Left renal cortex interstitium (tissue), 4 donors: ENCODE data around the gene EXOC3L2. TPM values are rescaled to one million over a fixed set of nuclear protein-coding genes. Genes with fewer than 3 reads are reported as not detected.

Experiments used
- DNase-seq, 4 donors: peaks; one replicate each; pipeline ENCODE4 v3.0.0-alpha.2; 2013; ENCODE audit warnings: low read depth in 4 of 4, low spot score in 2 of 4, missing footprints in 1 of 4
- polyA plus RNA-seq, 4 donors: library from polyadenylated mRNA; unstranded; fragments of 120-200 nt; gene quantifications; one replicate each; pipeline ENCODE4 v1.2.1, GENCODE V29; 2013; ENCODE audit not compliant: insufficient read length in 4 of 4

Gene EXOC3L2
- polyA plus RNA-seq, 4 donors, result 7.8 to 15.3 (median 10.6) TPM

DNA sequence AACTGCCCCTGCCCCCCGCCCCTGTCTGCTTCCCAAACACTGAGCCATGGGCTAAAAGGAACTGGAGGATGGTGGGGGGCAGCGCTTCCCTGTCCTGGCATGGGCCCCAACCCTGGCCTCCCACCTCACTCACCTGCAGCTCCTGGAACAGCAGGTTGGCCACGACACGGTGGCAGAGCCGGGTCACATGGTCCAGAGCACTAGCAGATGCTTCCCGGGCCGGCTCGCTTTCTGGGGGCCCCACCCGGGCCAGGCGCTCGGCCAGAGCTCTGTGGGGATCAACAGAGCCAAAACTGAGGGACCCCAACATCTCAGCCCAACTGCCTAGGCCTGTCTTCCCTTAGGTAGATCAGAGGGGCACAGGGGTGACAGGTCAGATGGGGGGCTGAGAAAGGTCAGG lies 20.6 kb downstream of the EXOC3L2 start:
- DNase-seq, result no peak

DNA sequence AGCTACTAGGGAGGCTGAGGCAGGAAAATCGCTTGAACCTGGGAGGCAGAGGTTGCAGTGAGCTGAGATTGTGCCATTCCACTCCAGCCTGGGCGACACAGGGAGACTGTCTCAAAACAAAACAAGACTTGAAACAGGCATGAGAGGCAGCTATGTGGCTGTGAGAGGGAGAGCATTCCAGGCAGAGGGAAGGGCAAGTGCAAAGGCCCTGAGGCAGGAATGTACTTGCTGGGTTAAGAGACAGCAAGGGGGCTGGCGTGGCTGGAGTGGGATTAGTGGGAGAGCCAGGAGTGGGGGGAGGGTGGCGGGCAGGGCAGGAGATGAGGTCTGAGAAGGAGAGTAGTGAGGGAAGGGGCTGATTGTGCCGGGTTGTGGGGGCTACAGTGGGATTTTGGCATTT lies 21.3 kb downstream of the EXOC3L2 start:
- DNase-seq, result no peak

DNA sequence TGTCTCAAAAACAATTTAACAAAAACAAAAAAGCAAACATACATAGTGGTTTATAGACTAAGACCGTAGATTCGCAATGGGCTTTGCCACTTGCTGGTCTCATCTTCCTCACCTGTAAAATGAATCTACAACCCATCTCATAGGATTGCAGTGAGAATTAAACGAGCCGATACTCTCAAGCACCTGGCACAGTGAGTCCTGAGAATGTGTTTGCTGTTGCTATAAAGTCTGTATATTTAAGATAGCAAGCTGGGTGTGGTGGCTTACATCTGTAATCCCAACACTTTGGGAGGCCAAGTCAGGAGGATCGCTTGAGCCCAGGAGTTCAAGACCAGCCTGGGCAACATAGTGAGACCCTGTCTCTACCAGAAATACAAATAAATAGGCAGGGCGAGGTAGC lies 22.5 kb downstream of the EXOC3L2 start:
- no peak for DNase-seq

DNA sequence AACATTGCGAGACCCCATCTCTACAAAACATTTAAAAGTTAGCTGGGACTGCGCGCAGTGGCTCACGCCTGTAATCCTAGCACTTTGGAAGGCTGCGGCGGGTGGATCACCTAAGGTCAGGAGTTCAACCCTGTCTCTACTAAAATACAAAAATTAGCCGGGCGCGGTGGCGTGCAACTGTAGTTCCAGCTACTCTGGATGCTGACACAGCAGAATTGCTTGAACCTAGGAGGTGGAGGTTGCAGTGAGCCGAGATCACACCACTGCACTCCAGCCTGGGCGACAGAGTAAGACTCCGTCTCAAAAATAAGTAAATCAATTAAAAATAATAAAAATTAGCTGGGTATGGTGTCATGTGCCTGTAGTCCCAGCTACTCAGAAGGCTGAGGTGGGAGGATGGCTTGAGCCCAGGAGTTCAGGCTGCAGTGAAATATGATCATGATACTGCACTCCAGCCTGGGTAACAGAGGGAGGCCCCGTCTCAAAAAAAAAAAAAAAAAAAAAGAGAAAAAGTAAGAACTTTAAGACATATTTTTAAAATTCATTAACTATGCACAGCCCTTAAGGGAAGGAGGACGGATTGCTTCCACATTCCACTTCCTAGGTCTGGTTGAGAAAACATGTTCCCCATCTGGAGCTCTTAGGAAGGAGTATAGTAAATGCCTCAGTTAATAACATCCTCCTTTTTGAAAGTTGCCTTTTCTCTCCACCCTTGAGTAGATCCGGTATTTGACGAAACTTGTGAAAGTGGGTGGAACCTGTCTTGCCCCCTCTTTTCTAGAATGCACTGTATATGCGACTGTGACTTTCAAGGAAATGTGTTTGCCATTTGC lies 26.1 kb downstream of the EXOC3L2 start:
- DNase-seq, result no peak

DNA sequence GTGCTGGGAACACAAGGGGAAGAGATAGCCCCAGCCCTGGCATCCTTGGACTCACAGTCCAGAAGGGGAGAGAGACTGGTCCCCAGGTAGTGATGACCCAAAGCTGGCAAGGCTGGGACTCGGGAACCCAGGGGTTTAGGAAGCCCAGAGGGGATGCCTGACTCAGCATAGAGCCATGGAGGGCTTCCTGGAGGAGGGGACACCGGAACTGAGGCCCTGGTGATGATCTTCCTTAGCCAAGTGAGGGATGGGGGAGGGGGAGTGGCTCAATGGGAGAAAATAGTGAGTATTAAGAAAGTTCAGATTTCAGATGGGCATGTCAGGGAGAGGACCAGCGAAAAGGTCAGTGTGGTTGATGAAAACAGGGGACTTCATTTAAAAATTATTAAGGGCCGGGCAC lies 26.8 kb downstream of the EXOC3L2 start:
- no peak for DNase-seq

DNA sequence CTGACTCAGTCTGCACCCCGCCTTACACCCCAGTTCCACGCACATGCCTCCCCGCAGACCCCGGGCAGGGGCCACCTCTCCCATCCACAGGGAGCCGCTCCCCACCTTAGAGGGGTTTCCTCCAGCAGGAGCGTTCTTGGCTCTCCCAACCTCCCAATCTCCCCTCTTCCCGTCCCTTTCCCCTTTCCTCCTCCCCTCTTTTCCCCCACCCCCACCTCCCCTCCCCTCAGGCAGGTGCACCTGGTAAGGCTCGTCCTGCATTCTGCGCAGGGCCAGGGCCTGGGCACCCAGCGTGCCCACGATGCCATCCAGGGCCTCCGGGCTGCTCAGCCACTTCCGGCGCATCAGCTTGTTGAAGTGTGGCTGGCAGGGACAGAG lies 27.3 kb downstream of the EXOC3L2 start:
- DNase-seq, result no peak

DNA sequence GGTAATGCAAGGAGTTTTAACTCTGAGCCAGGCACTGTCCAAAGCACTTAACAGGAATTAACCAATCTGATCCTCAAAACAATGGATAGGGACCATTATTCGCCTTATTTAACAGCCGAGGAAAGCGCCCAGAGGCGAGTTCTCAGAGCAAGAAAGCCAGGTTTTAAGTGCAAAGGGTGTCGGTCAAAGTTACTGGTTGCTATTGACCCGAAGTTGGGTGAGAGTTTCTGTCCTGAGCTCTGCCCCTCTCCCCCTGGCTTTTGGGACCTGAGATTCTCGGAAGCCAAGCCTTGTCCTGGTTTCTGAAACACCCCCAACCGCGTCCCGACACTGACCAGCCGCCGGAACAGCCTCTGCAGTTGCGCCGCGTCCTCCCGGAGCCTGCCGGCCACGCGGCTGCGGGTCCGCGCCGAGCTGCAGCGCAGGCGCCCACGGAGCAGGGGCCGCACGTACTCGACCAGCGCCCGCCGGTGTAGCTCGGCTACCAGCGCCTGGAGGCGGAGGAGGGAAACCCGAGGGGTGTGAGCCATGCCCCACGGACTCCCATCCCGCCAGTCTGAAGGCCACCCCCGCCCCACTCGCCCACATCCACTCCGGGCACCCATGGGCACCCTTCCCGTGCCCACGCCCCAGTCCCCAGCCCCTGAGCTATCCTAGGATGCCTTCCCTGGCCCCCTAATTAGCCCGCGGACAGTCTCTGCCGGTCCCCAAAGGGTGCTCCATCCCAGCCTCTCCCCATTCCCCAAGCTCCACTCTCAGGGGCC lies 27.8 kb downstream of the EXOC3L2 start:
- no peak for DNase-seq

DNA sequence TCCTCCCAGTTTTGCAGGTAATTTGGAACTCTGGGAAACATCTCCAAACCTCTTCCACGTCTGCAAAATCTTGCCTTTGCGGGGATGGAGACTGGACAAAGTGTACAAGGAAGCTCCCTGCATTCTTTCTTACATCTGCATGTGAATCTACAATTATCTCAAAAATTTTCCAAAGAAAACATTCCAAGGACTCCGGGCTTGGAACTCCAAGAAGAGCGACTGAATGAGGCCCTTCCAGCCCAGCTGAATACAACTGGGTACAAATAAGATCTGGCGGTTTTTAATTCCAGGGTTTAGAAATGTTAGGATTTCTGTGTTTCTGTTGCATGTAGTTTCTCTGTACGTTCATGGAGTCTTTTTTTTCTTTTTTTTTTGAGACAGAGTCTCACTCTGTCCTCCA lies 28.5 kb downstream of the EXOC3L2 start:
- no peak for DNase-seq

DNA sequence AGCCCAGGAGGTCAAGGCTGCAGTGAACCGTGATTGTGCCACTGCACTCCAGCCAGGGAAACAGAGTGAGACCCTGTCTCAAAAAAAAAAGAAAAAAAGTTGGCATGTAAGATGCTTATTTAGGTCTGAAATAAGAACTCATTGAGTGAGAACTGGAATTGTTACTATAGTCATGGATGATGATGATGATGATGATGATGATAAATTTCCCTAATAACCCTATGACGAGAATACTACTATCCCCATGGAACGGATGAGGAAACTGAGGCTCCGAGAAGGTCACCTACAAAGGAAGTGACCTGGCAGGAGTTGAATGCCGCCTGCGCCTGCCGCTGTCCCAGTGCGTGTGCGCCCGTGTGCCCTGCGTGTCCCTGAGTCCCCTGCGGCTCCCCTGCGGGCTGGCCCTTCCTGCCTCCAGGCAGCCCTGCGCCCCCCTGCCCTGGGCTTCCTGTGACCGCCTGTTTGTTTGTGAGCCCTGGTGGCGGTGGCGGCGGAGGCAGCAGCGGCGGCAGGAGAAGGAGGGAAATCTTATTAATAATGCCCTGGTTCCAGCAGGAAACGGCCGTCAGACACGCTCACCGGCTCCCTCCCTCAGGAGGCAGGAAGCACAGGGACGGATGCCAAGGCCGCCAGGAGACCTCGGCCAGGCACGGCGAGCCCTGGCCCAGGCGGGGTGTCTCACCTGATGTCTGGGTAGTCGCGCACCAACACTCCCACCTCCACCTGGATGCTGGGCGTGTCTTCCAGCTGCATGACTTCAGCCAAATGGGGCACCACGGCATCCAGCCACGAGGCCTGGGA lies 29.6 kb downstream of the EXOC3L2 start:
- no peak for DNase-seq

DNA sequence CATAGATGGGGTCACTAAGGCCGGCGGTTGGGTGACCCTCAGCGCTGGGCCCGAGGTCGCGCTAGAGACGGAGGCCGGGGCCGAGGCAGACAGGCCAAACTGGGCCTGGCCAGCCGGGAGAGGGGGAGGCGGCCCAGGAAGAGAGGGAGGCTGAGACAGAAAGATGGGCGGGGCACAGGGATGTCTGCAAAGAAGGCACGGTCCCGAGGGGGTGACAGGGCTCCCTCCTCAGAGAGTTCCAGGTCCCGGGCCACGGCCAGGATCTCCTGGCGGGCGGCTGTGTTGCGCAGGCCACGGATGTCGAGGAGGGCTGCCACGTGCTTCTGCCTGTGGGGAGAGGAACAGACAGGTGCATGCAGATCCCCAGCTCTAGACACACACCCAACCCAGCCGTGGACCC lies 32.2 kb downstream of the EXOC3L2 start:
- no peak for DNase-seq

DNA sequence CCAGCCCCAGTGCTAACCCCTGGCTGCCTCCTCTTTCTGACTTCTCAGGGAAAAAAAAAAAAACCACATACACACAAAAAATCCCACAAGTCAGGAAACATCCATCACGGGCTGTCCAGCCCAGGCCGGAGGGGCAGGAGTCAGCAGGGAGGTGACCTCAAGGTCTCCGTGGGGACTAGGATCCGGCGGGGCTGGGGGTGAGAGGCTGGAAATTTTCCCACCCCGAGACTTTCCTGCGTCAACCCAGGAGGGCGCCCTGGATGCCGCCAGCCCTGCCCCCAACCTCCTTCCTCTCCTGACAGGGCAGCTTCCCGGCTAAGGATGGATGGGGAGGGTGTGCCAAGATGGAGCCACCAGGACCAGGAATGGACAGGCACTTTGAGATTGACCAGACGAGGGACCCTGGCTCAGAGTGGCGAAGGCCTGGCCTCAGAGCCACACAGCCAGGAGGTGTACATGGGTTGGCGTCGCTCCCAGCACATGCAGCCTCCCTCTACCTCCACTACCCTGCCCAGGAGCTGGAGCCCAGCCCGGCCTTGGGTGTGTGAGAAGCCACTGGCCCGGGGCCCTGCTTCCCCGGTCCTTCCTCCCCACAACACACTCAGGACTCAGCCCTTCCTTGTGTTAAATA lies 33.3 kb downstream of the EXOC3L2 start:
- DNase-seq, result no peak

DNA sequence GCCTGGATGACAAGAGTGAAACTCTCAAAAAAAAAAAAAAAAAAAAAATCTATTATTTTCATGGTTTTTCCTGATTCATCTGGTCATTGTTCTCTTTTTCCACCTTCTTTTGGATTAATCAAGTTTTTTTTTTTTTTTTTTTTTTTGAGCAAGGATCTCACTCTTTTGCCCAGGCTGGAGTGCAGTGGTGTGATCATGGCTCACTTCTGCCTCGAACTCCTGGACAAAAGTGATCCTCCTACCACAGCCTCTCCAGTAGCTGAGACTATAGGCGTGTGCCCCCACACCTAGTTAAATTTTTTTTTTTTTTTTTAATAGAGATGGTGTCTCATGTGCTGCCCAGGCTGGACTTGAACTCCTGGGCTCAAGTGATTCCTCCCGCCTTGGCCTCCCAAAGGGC lies 38.9 kb downstream of the EXOC3L2 start:
- DNase-seq, result no peak

DNA sequence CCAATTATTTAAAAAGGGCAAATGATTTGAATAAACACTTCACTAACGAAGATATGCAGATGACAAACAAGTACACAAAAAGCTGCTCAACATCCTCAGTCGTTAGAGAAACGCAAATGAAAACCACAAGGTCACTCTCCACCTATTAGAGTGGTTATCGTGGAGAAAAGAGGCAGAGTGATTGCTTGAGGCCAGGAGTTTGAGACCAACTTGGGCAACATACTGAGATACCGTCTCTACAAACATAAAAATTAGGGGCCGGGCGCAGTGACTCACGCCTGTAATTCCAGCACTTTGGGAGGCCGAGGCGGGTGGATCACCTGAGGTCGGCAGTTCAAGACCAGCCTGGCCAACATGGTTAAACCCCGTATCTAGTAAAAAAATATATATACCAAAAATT lies 39.4 kb downstream of the EXOC3L2 start:
- DNase-seq, result no peak

DNA sequence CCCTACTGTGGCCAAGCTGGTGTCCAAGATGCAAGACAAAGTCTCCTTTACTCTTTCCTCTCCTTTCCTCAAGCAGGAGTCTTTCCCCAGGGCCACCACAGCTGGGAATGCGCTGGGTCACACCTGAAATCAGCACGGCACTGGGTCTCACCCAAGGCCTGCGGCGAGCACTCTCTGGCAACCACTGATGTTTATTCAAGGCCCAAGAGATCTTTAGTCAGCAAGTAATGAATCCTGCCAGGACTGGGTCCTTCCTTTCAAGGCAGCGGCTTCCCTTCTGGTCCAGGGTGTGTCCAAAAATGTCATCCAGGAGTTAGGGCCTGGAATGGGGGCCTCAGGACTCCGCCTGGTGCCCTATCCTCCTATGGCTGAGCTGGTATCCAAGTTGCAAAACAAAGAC lies 42.6 kb downstream of the EXOC3L2 start:
- DNase-seq, result no peak

DNA sequence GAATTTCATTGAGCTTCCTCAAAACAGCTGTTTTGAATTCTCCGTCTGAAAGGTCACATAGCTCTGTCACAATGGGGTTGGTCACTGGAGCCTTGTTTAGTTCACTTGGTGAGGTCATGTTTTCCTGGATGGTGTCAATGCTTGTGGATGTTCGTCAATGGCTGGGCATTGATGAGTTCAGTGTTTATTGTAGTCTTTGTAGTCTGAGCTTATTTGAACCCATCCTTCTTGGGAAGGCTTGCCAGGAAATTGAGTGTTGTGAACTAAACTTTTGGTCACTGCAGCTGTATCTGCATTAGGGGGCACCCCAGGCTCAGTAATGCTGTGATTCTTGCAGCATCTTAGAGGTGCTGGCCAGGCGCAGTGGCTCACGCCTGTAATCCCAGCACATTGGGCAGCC lies 44.6 kb downstream of the EXOC3L2 start:
- no peak for DNase-seq

DNA sequence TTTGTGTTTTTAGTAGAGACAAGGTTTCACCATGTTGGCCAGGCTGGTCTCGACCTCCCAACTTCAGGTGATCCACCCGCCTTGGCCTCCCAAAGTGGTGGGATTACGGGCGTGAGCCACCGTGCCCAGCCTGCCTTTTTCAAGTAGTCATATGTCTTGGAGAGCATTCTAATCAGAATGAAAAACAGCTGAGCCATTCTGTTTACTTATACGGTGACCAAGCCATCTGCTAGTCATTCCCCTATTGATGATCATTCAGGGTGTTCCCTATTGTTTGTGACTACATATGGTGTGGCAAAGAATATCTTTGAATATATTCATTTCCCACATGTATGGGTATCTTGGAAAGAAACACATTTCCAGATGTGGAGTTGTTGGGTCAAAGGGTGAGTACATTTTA lies 49.4 kb downstream of the EXOC3L2 start:
- no peak for DNase-seq

DNA sequence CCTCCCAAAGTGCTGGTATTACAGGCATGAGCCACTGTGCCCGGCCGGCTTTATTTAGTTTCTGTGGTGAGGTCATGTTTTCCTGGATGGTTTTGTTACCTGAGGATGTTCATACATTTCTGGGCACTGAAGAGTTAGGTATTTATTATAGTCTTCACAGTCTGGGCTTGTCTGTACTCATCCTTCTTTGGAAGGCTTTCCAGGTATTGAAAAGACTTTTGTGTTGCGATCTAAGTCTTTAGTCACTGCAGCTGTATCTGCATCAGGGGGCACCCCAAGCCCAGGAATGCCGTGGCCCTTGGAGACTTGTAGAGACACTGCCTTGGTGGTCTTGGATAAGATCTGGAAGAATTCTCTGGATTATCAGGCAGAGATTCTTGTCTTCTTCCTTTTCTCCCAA lies 53.8 kb downstream of the EXOC3L2 start:
- DNase-seq, result no peak

DNA sequence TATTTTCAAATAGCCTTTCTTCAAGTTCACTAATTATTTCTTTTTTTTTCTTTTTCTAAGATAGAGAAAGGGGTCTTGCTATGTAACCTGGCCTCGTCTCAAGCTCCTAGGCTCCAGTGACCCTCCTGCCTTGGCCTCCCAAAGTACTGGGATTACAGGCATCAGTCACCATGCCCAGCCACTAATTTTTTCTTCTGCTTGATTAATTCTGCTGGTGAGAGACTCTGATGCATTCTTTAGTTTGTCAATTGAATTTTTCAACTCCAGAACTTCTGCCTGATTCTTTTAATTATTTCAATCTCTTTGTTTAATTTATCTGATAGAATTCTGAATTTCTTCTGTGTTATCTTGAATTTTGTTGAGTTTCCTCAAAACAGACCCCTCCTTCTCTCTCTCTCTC lies 55.2 kb downstream of the EXOC3L2 start:
- no peak for DNase-seq

DNA sequence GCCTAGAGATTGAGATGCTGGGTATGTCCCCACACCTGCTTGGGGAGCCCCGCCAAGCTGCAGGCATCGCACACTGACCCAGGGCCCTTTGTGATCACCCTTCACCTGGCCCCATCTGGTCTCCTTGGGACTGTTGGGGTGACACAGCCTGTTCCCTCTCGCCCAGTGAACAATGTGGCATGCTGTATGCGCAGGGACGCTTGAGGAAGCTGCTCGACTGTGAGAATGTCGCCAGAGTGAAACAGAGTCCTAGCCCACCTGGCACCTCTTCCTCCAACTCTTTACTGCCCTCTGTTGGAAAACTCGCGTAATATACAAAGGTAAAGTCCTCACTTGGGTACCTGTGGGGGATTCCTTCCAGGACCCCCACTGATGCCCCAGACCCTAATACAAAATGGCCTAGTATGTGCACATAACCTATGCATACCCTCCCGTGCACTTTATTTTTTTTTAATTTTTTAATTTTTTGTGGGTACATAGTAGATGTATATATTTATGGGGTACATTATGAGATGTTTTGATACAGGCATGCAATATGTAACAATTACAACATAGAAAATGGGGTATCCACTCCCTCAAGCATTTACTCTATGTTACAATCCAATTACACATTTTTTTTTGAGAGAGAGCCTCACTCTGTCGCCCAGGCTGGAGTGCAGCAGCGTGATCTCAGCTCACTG lies 57.6 kb downstream of the EXOC3L2 start:
- DNase-seq, result no peak
